Breast epithelium (tissue), 3 donors: ENCODE results near the gene CDCA3.

Experiments
- POLR2A ChIP-seq: fragments of 450-650 bp; IDR thresholded peaks from one replicate; pipeline ENCODE4 v1.6.1; 2016; ENCODE audit warnings: antibody characterized with exemption, mild to moderate bottlenecking, moderate library complexity
- POLR2AphosphoS5 ChIP-seq, 3 donors: sonication (generic); formaldehyde crosslinking; IDR thresholded peaks; one replicate each; pipeline ENCODE4 v1.6.1; 2017; ENCODE audit warnings: antibody characterized with exemption in 3 of 3
- TF ChIP-seq, protein P1 (sequence below), 3 donors: fragments of 450-650 bp; IDR thresholded peaks; one replicate each; pipeline ENCODE4 v1.5.1; 2016 to 2017; ENCODE audit warnings: antibody characterized with exemption in 3 of 3, mild to moderate bottlenecking in 3 of 3, moderate library complexity in 3 of 3

DNA sequence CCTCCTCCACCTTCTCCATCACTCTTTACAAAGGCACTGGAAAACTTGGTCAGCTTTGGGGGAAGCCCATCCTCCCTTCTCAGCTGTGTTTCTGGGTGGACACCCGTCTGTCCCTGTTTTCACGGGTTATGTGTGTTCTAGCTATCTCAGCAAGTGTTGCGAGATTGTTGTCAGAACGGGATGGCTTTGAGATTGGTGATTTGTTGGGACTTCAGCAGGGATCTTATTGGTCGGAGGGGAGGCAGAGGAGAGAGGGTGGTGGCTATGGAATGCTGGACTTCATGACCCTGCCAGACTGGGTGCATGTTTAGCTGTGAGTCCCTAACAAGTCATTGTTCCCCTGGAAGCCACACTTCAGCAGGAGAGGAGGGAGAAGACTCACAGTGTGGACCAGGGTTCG, 3.0 kb upstream of the CDCA3 start:
- TF ChIP-seq, protein P1, sequence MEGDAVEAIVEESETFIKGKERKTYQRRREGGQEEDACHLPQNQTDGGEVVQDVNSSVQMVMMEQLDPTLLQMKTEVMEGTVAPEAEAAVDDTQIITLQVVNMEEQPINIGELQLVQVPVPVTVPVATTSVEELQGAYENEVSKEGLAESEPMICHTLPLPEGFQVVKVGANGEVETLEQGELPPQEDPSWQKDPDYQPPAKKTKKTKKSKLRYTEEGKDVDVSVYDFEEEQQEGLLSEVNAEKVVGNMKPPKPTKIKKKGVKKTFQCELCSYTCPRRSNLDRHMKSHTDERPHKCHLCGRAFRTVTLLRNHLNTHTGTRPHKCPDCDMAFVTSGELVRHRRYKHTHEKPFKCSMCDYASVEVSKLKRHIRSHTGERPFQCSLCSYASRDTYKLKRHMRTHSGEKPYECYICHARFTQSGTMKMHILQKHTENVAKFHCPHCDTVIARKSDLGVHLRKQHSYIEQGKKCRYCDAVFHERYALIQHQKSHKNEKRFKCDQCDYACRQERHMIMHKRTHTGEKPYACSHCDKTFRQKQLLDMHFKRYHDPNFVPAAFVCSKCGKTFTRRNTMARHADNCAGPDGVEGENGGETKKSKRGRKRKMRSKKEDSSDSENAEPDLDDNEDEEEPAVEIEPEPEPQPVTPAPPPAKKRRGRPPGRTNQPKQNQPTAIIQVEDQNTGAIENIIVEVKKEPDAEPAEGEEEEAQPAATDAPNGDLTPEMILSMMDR (IDR thresholded peaks at IDR 0.05): no peak
- no peak for TF ChIP-seq POLR2A
- TF ChIP-seq POLR2AphosphoS5 (IDR thresholded peaks at IDR 0.05): no peak
